ENCODE measurements around the gene CROT. TPM values are rescaled to one million over a fixed set of nuclear protein-coding genes. Genes with fewer than 3 reads are reported as not detected.

Gene CROT
- total RNA-seq: 4.6 and 13.4 TPM in 2 replicates

DNA sequence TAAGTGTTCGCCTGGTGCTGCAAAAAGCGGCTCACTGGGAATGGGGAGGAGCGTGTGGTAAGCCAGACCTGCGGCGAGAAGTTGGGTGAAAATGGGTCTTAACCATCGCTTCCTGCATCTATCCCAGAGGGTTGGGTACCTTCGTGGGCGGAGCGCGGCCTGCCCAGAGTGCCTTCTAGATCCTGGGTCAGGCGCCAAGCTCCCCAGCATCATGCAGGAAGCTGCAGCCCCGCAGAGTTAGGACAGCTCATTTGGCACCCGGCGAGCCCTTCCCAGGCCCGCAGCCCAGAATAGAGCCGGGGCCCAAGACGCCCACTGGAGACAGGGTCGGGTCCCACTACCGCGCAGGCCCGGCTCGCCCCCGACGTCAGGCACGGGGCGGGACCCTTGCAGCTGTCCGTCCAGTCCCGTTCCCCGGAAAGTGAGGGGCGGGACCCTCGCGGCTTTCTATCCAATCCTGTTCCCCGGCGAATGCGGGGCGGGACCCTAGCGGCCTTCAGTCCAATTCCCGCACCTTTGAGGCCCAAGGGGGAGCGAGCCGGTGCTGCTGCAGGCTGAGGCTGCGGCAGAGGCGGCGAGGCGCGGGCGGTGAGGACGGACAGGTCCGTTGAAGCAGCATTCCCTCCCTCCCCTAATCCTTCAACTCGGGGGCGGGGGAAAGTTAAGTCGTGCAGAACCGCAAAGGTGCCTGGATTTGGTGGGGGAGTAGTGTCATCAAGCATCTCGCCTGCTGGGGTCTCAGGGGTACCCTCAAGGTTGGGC lies at the start of gene CROT:
Gene CROT, plus strand, starts transcription at position 499 of the 762 bp plus-strand sequence. CDS start 3,405 bp downstream, outside the sequence.

Other genes starting within 250 kb of the CROT start
- 19.1 and 23.6 TPM in 2 replicates for gene DMTF1, start 193.2 kb upstream of the CROT start, total RNA-seq
- 26.8 and 29.6 TPM in 2 replicates for gene TMEM243, start 125.9 kb upstream of the CROT start, total RNA-seq
- 2.1 TPM in 2 replicates for gene ABCB4, start 130.0 kb downstream of the CROT start, total RNA-seq